ENCODE measurements around the gene DEAF1. TPM values are rescaled to one million over a fixed set of nuclear protein-coding genes. Genes with fewer than 3 reads are reported as not detected.

DEAF1 gene
- total RNA-seq, 2 donors from 2014 or later, result 15.8 to 28.0 TPM

GRCh38 chr11:611001-611996, 83.7 kb downstream of the DEAF1 start:
- H3K27me3 ChIP-seq, result no peaks in the 10 kb centered on the region
- no peak for ATAC-seq
- no peak for DNase-seq
- intact Hi-C loops (cut with DNase I), result no loop called here
- H3K4me3 ChIP-seq, result no peak overlapping the region
- no peak overlapping the region for H3K27ac ChIP-seq
- 89 to 93% methylated on average over 31 to 36 of the region's 49 CpGs for WGBS, 2 donors
- no peak for TF ChIP-seq CTCF (IDR thresholded peaks at IDR 0.05)
- TF ChIP-seq POLR2A (IDR thresholded peaks at IDR 0.05), result no peak
- peaks cover 17% of the 10 kb centered on the region for H3K4me1 ChIP-seq
- H3K36me3 ChIP-seq (replicated peaks in 1 of 2; ENCODE audit: insufficient read depth in 1 of 2, low read depth in 2 of 2), result peaks cover 26 to 39% of the 10 kb centered on the region in 2 donors
- H3K9me3 ChIP-seq, result no peaks in the 10 kb centered on the region

- Histone ChIP-seq H3K4me1 (peaks cover 13% of the 10 kb centered on the region), H3K27me3 (no peaks in the 10 kb centered on the region), H3K9me3 (no peaks in the 10 kb centered on the region), H3K36me3 (replicated peaks in 1 of 2; ENCODE audit: insufficient read depth in 1 of 2, low read depth in 2 of 2) (peaks cover 27 to 48% of the 10 kb centered on the region in 2 donors), H3K4me3 (no peak overlapping the region), H3K27ac (no peak overlapping the region)
- TF ChIP-seq CTCF (IDR thresholded peaks at IDR 0.05) (no peak), POLR2A (IDR thresholded peaks at IDR 0.05) (no peak)
- intact Hi-C loops (cut with DNase I), result no loop called here
- DNase-seq (no peak), ATAC-seq (no peak)
- WGBS, 2 donors, result 94% methylated on average over 15 of the region's 18 CpGs; no CpG with 5 or more reads in 1 of the 2 donors
Measured at GRCh38 chr11:610146-610801, 84.7 kb downstream of the DEAF1 start.

GRCh38 chr11:609341-609811, 85.6 kb downstream of the DEAF1 start:
- intact Hi-C loops (cut with DNase I), result no loop called here
- TF ChIP-seq CTCF (IDR thresholded peaks at IDR 0.05), result no peak
- TF ChIP-seq POLR2A (IDR thresholded peaks at IDR 0.05), result no peak
- Histone ChIP-seq H3K4me3 (no peak overlapping the region), H3K27ac (no peak overlapping the region), H3K9me3 (no peaks in the 10 kb centered on the region), H3K4me1 (peaks cover 5% of the 10 kb centered on the region), H3K36me3 (replicated peaks in 1 of 2; ENCODE audit: insufficient read depth in 1 of 2, low read depth in 2 of 2) (peaks cover 30 to 56% of the 10 kb centered on the region in 2 donors), H3K27me3 (no peaks in the 10 kb centered on the region)
- no peak for DNase-seq
- ATAC-seq, result no peak
- 94 to 97% methylated on average over 14 to 28 of the region's 28 CpGs for WGBS, 2 donors

GRCh38 chr11:608791-609251, 86.2 kb downstream of the DEAF1 start:
- ATAC-seq, result no peak
- TF ChIP-seq POLR2A (IDR thresholded peaks at IDR 0.05), result no peak
- TF ChIP-seq CTCF (IDR thresholded peaks at IDR 0.05), result no peak
- 85 to 95% methylated on average over 25 to 27 of the region's 28 CpGs for WGBS, 2 donors
- H3K9me3 ChIP-seq, result no peaks in the 10 kb centered on the region
- H3K4me1 ChIP-seq, result no peaks in the 10 kb centered on the region
- DNase-seq, result no peak
- H3K36me3 ChIP-seq (replicated peaks in 1 of 2; ENCODE audit: insufficient read depth in 1 of 2, low read depth in 2 of 2), result peaks cover 30 to 61% of the 10 kb centered on the region in 2 donors
- no peaks in the 10 kb centered on the region for H3K27me3 ChIP-seq
- no peak overlapping the region for H3K27ac ChIP-seq
- intact Hi-C loops (cut with DNase I), result no loop called here
- H3K4me3 ChIP-seq, result no peak overlapping the region

Data from body of pancreas (tissue), 4 donors.